SH-SY5Y (cell line): ENCODE measurements around the gene PMEPA1.

Source experiments
- GATA2 ChIP-seq: IDR thresholded peaks from 2 replicates; pipeline ENCODE4 v1.6.1; 2011; ENCODE audit warnings: mild to moderate bottlenecking, low read depth, low read length
- GATA3 ChIP-seq: IDR thresholded peaks from 2 replicates; pipeline ENCODE4 v1.6.1; 2011; ENCODE audit warnings: low read depth, mild to moderate bottlenecking, low read length, moderate library complexity

DNA sequence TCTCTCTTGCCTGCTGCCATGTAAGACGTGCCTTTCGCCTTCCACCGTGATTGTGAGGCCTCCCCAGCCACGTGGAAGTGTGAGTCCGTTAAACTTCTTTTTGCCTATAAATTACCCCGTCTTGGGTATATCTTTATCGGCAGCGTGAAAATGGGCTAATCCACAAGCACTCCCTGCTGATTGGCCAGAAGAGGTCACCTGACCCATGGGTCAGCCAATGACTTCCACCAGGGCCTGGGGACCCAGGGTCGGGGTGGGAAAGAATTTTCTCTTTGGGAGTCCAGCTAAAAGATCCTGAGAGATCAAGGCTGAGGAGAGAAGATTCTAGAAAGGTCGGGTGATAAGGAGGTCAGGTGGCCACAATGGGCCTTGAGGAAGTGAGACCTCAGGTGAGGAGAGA, 106.7 kb downstream of the PMEPA1 start:
- TF ChIP-seq GATA2 (no peak), GATA3 (no peak)
